K562 (cell line): ENCODE measurements around the gene HEATR1. TPM values are rescaled to one million over a fixed set of nuclear protein-coding genes. Genes with fewer than 3 reads are reported as not detected.

Source experiments
- COPS2 ChIP-seq: fragments of 450-650 bp; conservative IDR thresholded peaks from 2 replicates; pipeline ENCODE4 v1.6.1; 2016; ENCODE audit warnings: mild to moderate bottlenecking, moderate library complexity
- FIP1L1 ChIP-seq: fragments of 200-400 bp; formaldehyde crosslinking; IDR thresholded peaks from 2 replicates; pipeline ENCODE4 v1.6.1; 2018; ENCODE audit warnings: mild to moderate bottlenecking, low read depth, low read length; ENCODE audit not compliant: poor library complexity, severe bottlenecking
- HCFC1 ChIP-seq: IDR thresholded peaks from 2 replicates; pipeline ENCODE4 v1.6.1; 2012; ENCODE audit warnings: low read depth, low read length, improper control_type of control experiment
- HIVEP1 ChIP-seq: fragments of 250-450 bp; sonication (Bioruptor Pico); IDR thresholded peaks from 2 replicates; pipeline ENCODE4 v1.4.0; 2020; ENCODE audit warnings: mild to moderate bottlenecking
- HNRNPH1 ChIP-seq: fragments of 200-400 bp; formaldehyde crosslinking; optimal IDR thresholded peaks from 2 replicates; pipeline ENCODE3; 2017; ENCODE audit warnings: low read depth, mild to moderate bottlenecking, low read length, moderate library complexity
- HNRNPUL1 ChIP-seq: fragments of 200-400 bp; formaldehyde crosslinking; IDR thresholded peaks from 2 replicates; pipeline ENCODE4 v1.6.1; 2017; ENCODE audit warnings: low read length
- PTRF ChIP-seq: fragments of 450-650 bp; IDR thresholded peaks from 2 replicates; pipeline ENCODE4 v1.6.1; 2016; ENCODE audit warnings: mild to moderate bottlenecking, missing genetic modification characterization, missing compliant biosample characterization
- RB1 ChIP-seq: fragments of 450-650 bp; IDR thresholded peaks from 2 replicates; pipeline ENCODE4 v1.6.1; 2017; ENCODE audit warnings: low read depth, mild to moderate bottlenecking
- RBM25 ChIP-seq: fragments of 200-400 bp; formaldehyde crosslinking; IDR thresholded peaks from 2 replicates; pipeline ENCODE4 v1.6.1; 2018; ENCODE audit warnings: low read length, low read depth, moderate library complexity; ENCODE audit not compliant: severe bottlenecking
- SIN3A ChIP-seq, 2 experiments: fragments of 150-350 bp in 1 of 2; IDR thresholded peaks; 2 replicates each; pipeline ENCODE4 v1.6.1; 2011 to 2016; ENCODE audit warnings: borderline replicate concordance in 2 of 2, low read depth in 2 of 2, low read length in 2 of 2, mild to moderate bottlenecking in 2 of 2, moderate library complexity in 2 of 2; ENCODE audit not compliant: control insufficient read depth in 1 of 2
- SMAD3 ChIP-seq: fragments of 450-650 bp; formaldehyde crosslinking; conservative IDR thresholded peaks from 2 replicates; pipeline ENCODE4 v1.4.0; 2020; ENCODE audit warnings: mild to moderate bottlenecking
- TCF7L2 ChIP-seq: fragments of 150-350 bp; IDR thresholded peaks from 2 replicates; pipeline ENCODE4 v1.6.1; 2016; ENCODE audit warnings: low read depth, mild to moderate bottlenecking, low read length, moderate library complexity
- XRCC5 ChIP-seq: fragments of 200-400 bp; formaldehyde crosslinking; IDR thresholded peaks from 2 replicates; pipeline ENCODE4 v1.6.1; 2017; ENCODE audit warnings: low read depth, mild to moderate bottlenecking, low read length
- ZBTB7A ChIP-seq: IDR thresholded peaks from 2 replicates; pipeline ENCODE4 v1.6.1; 2011; ENCODE audit warnings: low read depth, mild to moderate bottlenecking, low read length, moderate library complexity, borderline replicate concordance; ENCODE audit not compliant: control insufficient read depth
- ZEB2 ChIP-seq: fragments of 450-650 bp; IDR thresholded peaks from 2 replicates; pipeline ENCODE4 v1.6.1; 2016
- ZNF143 ChIP-seq: sonication (generic); formaldehyde crosslinking; IDR thresholded peaks from 2 replicates; pipeline ENCODE4 v1.9.0; 2022; ENCODE audit warnings: mild to moderate bottlenecking, missing genetic modification reagents
- ZNF175 ChIP-seq: fragments of 200-800 bp; sonication (Bioruptor generic); IDR thresholded peaks from 2 replicates; pipeline ENCODE4 v1.6.1; 2016; ENCODE audit warnings: low read depth, mild to moderate bottlenecking, missing genetic modification characterization, missing compliant biosample characterization
- ZNF431 ChIP-seq: sonication (generic); formaldehyde crosslinking; IDR thresholded peaks from 2 replicates; pipeline ENCODE4 v1.8.0; 2022; ENCODE audit warnings: mild to moderate bottlenecking, missing genetic modification reagents
- polyA plus RNA-seq, 8 experiments: library from polyadenylated mRNA; depleted of rRNA in 4 of 8; stranded (reverse) in 5 of 8; unstranded in 3 of 8; fragments of >200 nt; fragmentation: Nextera tagmentation in 2 of 8; fragmentation: Illumina TruSeq in 1 of 8; extraction: Ambion mirVana in 2 of 8; extraction: Trizol in 1 of 8; gene quantifications; 2 replicates each; pipeline versions ENCODE4 v1.2.1 to v1.2.3, GENCODE V29; 2011 to 2014; ENCODE audit warnings: inconsistent platforms in 1 of 8, missing spikeins in 1 of 8
- total RNA-seq, 7 experiments: library from RNA; depleted of rRNA in 6 of 7; stranded (reverse); fragments of >200 nt in 6 of 7; fragmentation: Illumina TruSeq in 2 of 7; extraction: Trizol in 2 of 7; gene quantifications; 2 replicates each; pipeline versions ENCODE4 v1.2.1 to v1.2.3, GENCODE V29; 2011 to 2021; ENCODE audit warnings: low replicate concordance in 1 of 7
- TF ChIP-seq, protein P1 (sequence below): fragments of 250-450 bp; sonication (Bioruptor Pico); IDR thresholded peaks from 2 replicates; pipeline ENCODE4 v1.5.0; 2021; ENCODE audit warnings: mild to moderate bottlenecking, borderline replicate concordance
- TF ChIP-seq, protein P2 (sequence below): fragments of 250-450 bp; sonication (Bioruptor Pico); IDR thresholded peaks from 2 replicates; pipeline ENCODE4 v1.8.0; 2022; ENCODE audit warnings: inconsistent platforms, mild to moderate bottlenecking, moderate library complexity, borderline replicate concordance
- TF ChIP-seq, protein P3 (sequence below): fragments of 250-450 bp; sonication (Bioruptor Pico); IDR thresholded peaks from 2 replicates; pipeline ENCODE4 v1.4.0; 2020; ENCODE audit warnings: mild to moderate bottlenecking

HEATR1 gene
- total and polyA plus RNA-seq, 9 of the 15 experiments (the other 6 are each of a cell fraction or from before 2014, with no cell fraction given) = 28.3 to 108 (median 50.9) TPM

DNA sequence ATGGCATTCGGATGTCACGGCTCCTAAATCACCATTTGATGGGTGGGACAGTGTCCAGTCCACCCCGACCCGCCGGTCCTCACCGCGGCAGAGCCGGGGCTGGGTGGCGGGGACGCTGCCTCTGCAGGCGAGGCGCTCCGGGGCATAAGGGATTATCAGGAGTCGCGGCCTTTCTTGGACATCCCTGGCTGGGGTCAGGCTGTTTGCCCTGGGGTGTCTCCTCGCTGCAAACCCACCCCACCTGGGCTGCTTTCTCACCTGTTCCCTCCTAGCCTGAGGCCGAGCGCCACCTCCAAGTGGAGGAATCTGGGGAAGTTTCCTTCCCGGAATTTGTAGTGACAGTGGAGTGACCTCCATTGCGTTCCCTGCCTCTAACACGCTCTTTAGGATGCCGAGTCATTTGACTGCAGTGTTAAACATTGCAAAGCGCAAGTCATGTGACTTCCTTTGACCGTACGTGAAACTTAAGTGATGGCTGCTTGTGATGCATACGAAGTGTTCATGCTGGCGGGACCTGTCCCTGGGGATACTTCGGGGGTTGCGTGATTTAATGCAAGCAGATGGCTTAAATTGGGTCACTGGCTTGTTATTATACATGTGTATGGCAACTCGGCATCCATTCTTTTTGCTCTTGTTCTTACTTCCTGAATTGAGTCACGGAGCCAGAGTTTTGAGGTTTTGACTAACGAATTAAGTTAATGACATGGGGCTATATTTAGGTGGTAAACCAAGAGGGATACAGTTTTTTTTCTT lies 80.0 kb downstream of the HEATR1 start (continued):
- TF ChIP-seq, protein P1, sequence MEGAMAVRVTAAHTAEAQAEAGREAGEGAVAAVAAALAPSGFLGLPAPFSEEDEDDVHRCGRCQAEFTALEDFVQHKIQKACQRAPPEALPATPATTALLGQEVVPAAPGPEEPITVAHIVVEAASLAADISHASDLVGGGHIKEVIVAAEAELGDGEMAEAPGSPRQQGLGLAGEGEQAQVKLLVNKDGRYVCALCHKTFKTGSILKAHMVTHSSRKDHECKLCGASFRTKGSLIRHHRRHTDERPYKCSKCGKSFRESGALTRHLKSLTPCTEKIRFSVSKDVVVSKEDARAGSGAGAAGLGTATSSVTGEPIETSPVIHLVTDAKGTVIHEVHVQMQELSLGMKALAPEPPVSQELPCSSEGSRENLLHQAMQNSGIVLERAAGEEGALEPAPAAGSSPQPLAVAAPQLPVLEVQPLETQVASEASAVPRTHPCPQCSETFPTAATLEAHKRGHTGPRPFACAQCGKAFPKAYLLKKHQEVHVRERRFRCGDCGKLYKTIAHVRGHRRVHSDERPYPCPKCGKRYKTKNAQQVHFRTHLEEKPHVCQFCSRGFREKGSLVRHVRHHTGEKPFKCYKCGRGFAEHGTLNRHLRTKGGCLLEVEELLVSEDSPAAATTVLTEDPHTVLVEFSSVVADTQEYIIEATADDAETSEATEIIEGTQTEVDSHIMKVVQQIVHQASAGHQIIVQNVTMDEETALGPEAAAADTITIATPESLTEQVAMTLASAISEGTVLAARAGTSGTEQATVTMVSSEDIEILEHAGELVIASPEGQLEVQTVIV = 0 out of 2 replicates have a peak, but pooled peaks have one; percentile 11
- TF ChIP-seq HNRNPUL1 (no peak), ZNF175 (CRISPR knock-in tag) (peak; percentile 58; the same call in 1 of the 2 replicates), PTRF (tag) (no peak), HIVEP1 (no peak), ZNF431 (CRISPR knock-in tag) (0 out of 2 replicates have a peak, but pooled peaks have one; percentile 56), FIP1L1 (no peak), HNRNPH1 (no peak), ZBTB7A (no peak), RBM25 (no peak), ZNF143 (CRISPR knock-in tag) (no peak), SMAD3 (CRISPR knock-in tag) (peak; percentile 57; the same call in 1 of the 2 replicates), XRCC5 (no peak; the same call in 1 of the 2 replicates), COPS2 (no peak), HCFC1 (no peak), ZEB2 (peak; percentile 27; the same call in 1 of the 2 replicates), RB1 (no peak), SIN3A (IDR thresholded peaks at IDR 0.05; ENCODE audit: borderline replicate concordance in 2 of 2, control insufficient read depth in 1 of 2, low read depth in 2 of 2, low read length in 2 of 2) (peak; percentile 50 to 72; a peak in 2 of 4 replicates), TCF7L2 (no peak)
- TF ChIP-seq, protein P2, sequence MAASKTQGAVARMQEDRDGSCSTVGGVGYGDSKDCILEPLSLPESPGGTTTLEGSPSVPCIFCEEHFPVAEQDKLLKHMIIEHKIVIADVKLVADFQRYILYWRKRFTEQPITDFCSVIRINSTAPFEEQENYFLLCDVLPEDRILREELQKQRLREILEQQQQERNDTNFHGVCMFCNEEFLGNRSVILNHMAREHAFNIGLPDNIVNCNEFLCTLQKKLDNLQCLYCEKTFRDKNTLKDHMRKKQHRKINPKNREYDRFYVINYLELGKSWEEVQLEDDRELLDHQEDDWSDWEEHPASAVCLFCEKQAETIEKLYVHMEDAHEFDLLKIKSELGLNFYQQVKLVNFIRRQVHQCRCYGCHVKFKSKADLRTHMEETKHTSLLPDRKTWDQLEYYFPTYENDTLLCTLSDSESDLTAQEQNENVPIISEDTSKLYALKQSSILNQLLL (CRISPR knock-in tag) = no peak
- TF ChIP-seq, protein P3, sequence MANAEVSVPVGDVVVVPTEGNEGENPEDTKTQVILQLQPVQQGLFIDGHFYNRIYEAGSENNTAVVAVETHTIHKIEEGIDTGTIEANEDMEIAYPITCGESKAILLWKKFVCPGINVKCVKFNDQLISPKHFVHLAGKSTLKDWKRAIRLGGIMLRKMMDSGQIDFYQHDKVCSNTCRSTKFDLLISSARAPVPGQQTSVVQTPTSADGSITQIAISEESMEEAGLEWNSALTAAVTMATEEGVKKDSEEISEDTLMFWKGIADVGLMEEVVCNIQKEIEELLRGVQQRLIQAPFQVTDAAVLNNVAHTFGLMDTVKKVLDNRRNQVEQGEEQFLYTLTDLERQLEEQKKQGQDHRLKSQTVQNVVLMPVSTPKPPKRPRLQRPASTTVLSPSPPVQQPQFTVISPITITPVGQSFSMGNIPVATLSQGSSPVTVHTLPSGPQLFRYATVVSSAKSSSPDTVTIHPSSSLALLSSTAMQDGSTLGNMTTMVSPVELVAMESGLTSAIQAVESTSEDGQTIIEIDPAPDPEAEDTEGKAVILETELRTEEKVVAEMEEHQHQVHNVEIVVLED (CRISPR knock-in tag) = peak; percentile 70
